Suprapubic skin (tissue), 4 donors: ENCODE results near the gene SECISBP2L. TPM values are rescaled to one million over a fixed set of nuclear protein-coding genes. Genes with fewer than 3 reads are reported as not detected.

Experiments used
- DNase-seq, 2 donors: peaks; one replicate each; pipeline ENCODE4 v3.0.0-alpha.2; 2019; ENCODE audit warnings: low spot score in 2 of 2
- H3K27ac ChIP-seq: fragments of 200-600 bp; sonication (generic); one replicate; pipeline ENCODE4 v1.5.1; 2019
- H3K27me3 ChIP-seq: fragments of 200-600 bp; sonication (generic); one replicate; pipeline ENCODE4 v1.5.1; 2019
- H3K36me3 ChIP-seq: fragments of 200-600 bp; sonication (generic); one replicate; pipeline ENCODE4 v1.5.1; 2019
- H3K4me1 ChIP-seq: fragments of 200-600 bp; sonication (generic); one replicate; pipeline ENCODE4 v1.5.1; 2019
- H3K4me3 ChIP-seq: fragments of 200-600 bp; sonication (generic); one replicate; pipeline ENCODE4 v1.5.1; 2019; ENCODE audit warnings: mild to moderate bottlenecking
- H3K9me3 ChIP-seq: fragments of 200-600 bp; sonication (generic); one replicate; pipeline ENCODE4 v1.5.1; 2019
- CTCF ChIP-seq, 2 donors: fragments of 200-600 bp in 1 of 2; fragments of 450-650 bp in 1 of 2; sonication (generic) in 1 of 2; IDR thresholded peaks; one replicate each; pipeline ENCODE4 v1.5.1; 2016 to 2019; ENCODE audit warnings: antibody characterized with exemption in 2 of 2, mild to moderate bottlenecking in 1 of 2, moderate library complexity in 1 of 2
- EP300 ChIP-seq: sonication (generic); formaldehyde crosslinking; IDR thresholded peaks from one replicate; pipeline ENCODE4 v1.6.1; 2017; ENCODE audit warnings: antibody characterized with exemption
- POLR2A ChIP-seq, 2 donors: fragments of 450-650 bp; IDR thresholded peaks; one replicate each; pipeline ENCODE4 v1.6.1; 2017; ENCODE audit warnings: antibody characterized with exemption in 2 of 2, mild to moderate bottlenecking in 2 of 2, moderate library complexity in 2 of 2
- POLR2AphosphoS5 ChIP-seq, 3 donors: sonication (generic); formaldehyde crosslinking; IDR thresholded peaks; one replicate each; pipeline ENCODE4 v1.6.1; 2017; ENCODE audit warnings: antibody characterized with exemption in 3 of 3
- WGBS: methylation state at CpG from one replicate; pipeline ENCODE4 v1.1.5; 2018; 5-methylcytosine and 5-hydroxymethylcytosine counted together
- total RNA-seq, 4 donors: library from RNA; depleted of rRNA; stranded (reverse); fragments of >200 nt; gene quantifications; one replicate each; pipeline ENCODE4 v1.1.0, GENCODE V29; 2016

Gene SECISBP2L
- total RNA-seq, 4 donors from 2014 or later, result 21.8 to 58.6 (median 38.7) TPM

- peaks cover 28% of the 10 kb centered on the region for H3K4me1 ChIP-seq
- TF ChIP-seq CTCF (IDR thresholded peaks at IDR 0.05) (no peak), EP300 (no peak), POLR2A (IDR thresholded peaks at IDR 0.05) (no peak), POLR2AphosphoS5 (IDR thresholded peaks at IDR 0.05) (no peak)
Measured at GRCh38 chr15:49038382-49038781, 7.9 kb downstream of the SECISBP2L start.

GRCh38 chr15:49037546-49037940 lies 8.7 kb downstream of the SECISBP2L start:
- TF ChIP-seq CTCF (IDR thresholded peaks at IDR 0.05), result no peak
- no peak for TF ChIP-seq EP300
- no peak for DNase-seq
- Histone ChIP-seq H3K36me3 (peaks cover 9% of the 10 kb centered on the region), H3K4me1 (peaks cover 21% of the 10 kb centered on the region), H3K27ac (no peak overlapping the region), H3K9me3 (no peaks in the 10 kb centered on the region), H3K4me3 (no peak overlapping the region), H3K27me3 (no peaks in the 10 kb centered on the region)

More at GRCh38 chr15:49038382-49038781, 7.9 kb downstream of the SECISBP2L start:
- Histone ChIP-seq H3K36me3 (peaks cover 9% of the 10 kb centered on the region), H3K27me3 (no peaks in the 10 kb centered on the region), H3K27ac (no peak overlapping the region), H3K4me3 (no peak overlapping the region), H3K9me3 (no peaks in the 10 kb centered on the region)
- no peak for DNase-seq

- H3K9me3 ChIP-seq, result no peaks in the 10 kb centered on the region
- WGBS, result 79% methylated on average over 3 of the region's 3 CpGs
- H3K27me3 ChIP-seq, result no peaks in the 10 kb centered on the region
- no peak for DNase-seq
- H3K36me3 ChIP-seq, result peaks cover 9% of the 10 kb centered on the region
- TF ChIP-seq CTCF (IDR thresholded peaks at IDR 0.05), result no peak
- TF ChIP-seq POLR2AphosphoS5 (IDR thresholded peaks at IDR 0.05), result no peak
- TF ChIP-seq POLR2A (IDR thresholded peaks at IDR 0.05), result no peak
- TF ChIP-seq EP300, result no peak
- peaks cover 16% of the 10 kb centered on the region for H3K4me1 ChIP-seq
- no peak overlapping the region for H3K27ac ChIP-seq
- no peak overlapping the region for H3K4me3 ChIP-seq
Measured at GRCh38 chr15:49036650-49037545, 9.3 kb downstream of the SECISBP2L start.

GRCh38 chr15:49035825-49036224 lies 10.4 kb downstream of the SECISBP2L start:
- H3K9me3 ChIP-seq, result no peaks in the 10 kb centered on the region
- no peaks in the 10 kb centered on the region for H3K27me3 ChIP-seq
- WGBS, result 95% methylated on average over 2 of the region's 2 CpGs
- TF ChIP-seq EP300 (no peak), POLR2A (IDR thresholded peaks at IDR 0.05) (no peak), CTCF (IDR thresholded peaks at IDR 0.05) (no peak), POLR2AphosphoS5 (IDR thresholded peaks at IDR 0.05) (no peak)
- DNase-seq, result no peak
- H3K27ac ChIP-seq, result no peak overlapping the region
- H3K4me3 ChIP-seq, result no peak overlapping the region
- peaks cover 9% of the 10 kb centered on the region for H3K36me3 ChIP-seq
- H3K4me1 ChIP-seq, result peaks cover 11% of the 10 kb centered on the region

- Histone ChIP-seq H3K4me1 (peaks cover 3% of the 10 kb centered on the region), H3K27me3 (no peaks in the 10 kb centered on the region), H3K36me3 (peaks cover 25% of the 10 kb centered on the region), H3K27ac (no peak overlapping the region), H3K4me3 (no peak overlapping the region), H3K9me3 (no peaks in the 10 kb centered on the region)
- WGBS, result 87% methylated on average over 5 of the region's 5 CpGs
- DNase-seq, result no peak
- TF ChIP-seq POLR2A (IDR thresholded peaks at IDR 0.05) (no peak), CTCF (IDR thresholded peaks at IDR 0.05) (no peak), EP300 (no peak), POLR2AphosphoS5 (IDR thresholded peaks at IDR 0.05) (no peak)
Measured at GRCh38 chr15:49032601-49033145, 13.6 kb downstream of the SECISBP2L start.
